Tibial artery (tissue), 4 donors: ENCODE data around the gene RNF217.

Source experiments
- DNase-seq, 2 donors: peaks; one replicate each; pipeline ENCODE4 v3.0.0-alpha.2; 2019
- H3K27ac ChIP-seq, 2 donors: fragments of 200-600 bp; sonication (generic) in 1 of 2; 1 replicate in 1 of 2; 2 replicates in 1 of 2; pipeline ENCODE4 v1.5.1; 2018 to 2019; ENCODE audit warnings: mild to moderate bottlenecking in 1 of 2
- H3K27me3 ChIP-seq, 2 donors: fragments of 200-600 bp; sonication (generic) in 1 of 2; one replicate each; pipeline versions ENCODE4 v1.5.1 to v1.6.0; 2016 to 2019
- H3K36me3 ChIP-seq, 3 donors: fragments of 200-600 bp; sonication (generic) in 2 of 3; one replicate each; pipeline ENCODE4 v1.5.1; 2016 to 2019; ENCODE audit warnings: mild to moderate bottlenecking in 2 of 3
- H3K4me1 ChIP-seq, 4 donors: fragments of 200-600 bp; sonication (generic) in 2 of 4; 1 replicate in 3 of 4; 2 replicates in 1 of 4; pipeline ENCODE4 v1.5.1; 2016 to 2019
- H3K4me3 ChIP-seq, 2 donors: fragments of 200-600 bp; sonication (generic) in 1 of 2; 1 replicate in 1 of 2; 2 replicates in 1 of 2; pipeline ENCODE4 v1.5.1; 2018 to 2019; ENCODE audit warnings: mild to moderate bottlenecking in 2 of 2
- H3K9me3 ChIP-seq, 3 donors: fragments of 200-600 bp; sonication (generic) in 1 of 3; one replicate each; pipeline ENCODE4 v1.5.1; 2016 to 2019
- CTCF ChIP-seq, 2 experiments: fragments of 200-600 bp in 1 of 2; fragments of 450-650 bp in 1 of 2; IDR thresholded peaks; one replicate each; pipeline ENCODE4 v1.5.1; 2017 to 2019; ENCODE audit warnings: antibody characterized with exemption in 2 of 2, mild to moderate bottlenecking in 1 of 2, moderate library complexity in 1 of 2
- intact Hi-C: fragments of 100-400 bp; cut with DNase I; formaldehyde crosslinking; loops from one replicate; pipeline ENCODE4 v1.15.0; 2023; ENCODE audit warnings: low total_unique reads

Gene RNF217

GRCh38 chr6:124947971-124948451 lies 14.2 kb upstream of the RNF217 start:
- no peak for TF ChIP-seq CTCF (IDR thresholded peaks at IDR 0.05)
- intact Hi-C loops, result no loop called here

DNA sequence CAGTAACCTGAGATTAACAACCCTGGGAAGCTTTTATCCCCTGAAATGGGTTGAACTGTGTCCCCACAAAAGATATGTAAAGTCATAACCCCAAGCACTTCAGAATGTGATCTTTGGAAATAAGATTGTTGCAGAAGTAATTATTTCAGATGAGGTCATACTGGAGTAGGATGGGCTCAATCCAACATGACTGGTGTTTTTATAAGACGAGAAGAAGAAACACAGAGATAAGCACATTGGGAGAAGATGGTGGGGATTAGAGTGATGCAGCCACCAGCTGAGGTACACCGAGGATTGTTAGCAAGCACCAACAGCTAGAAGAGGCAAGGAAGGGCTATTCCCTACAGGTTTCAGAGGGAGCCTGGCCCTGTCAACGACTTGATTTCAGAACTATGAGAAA lies 12.5 kb upstream of the RNF217 start:
- H3K27ac ChIP-seq, result no peak overlapping the region
- H3K4me3 ChIP-seq, result no peak overlapping the region
- H3K4me1 ChIP-seq, result peaks cover 0 to 4% (median 0%) of the 10 kb centered on the region in 4 donors
- no peaks in the 10 kb centered on the region for H3K27me3 ChIP-seq
- intact Hi-C loops, result no loop called here
- H3K36me3 ChIP-seq, result no peaks in the 10 kb centered on the region
- H3K9me3 ChIP-seq, result no peaks in the 10 kb centered on the region
- no peak for TF ChIP-seq CTCF (IDR thresholded peaks at IDR 0.05)
- no peak for DNase-seq

More at GRCh38 chr6:124947971-124948451, 14.2 kb upstream of the RNF217 start:
- Histone ChIP-seq H3K27me3 (no peaks in the 10 kb centered on the region), H3K36me3 (no peaks in the 10 kb centered on the region), H3K4me1 (peaks cover 0 to 4% (median 0%) of the 10 kb centered on the region in 4 donors), H3K9me3 (no peaks in the 10 kb centered on the region), H3K27ac (no peak overlapping the region), H3K4me3 (no peak overlapping the region)
- no peak for DNase-seq

DNA sequence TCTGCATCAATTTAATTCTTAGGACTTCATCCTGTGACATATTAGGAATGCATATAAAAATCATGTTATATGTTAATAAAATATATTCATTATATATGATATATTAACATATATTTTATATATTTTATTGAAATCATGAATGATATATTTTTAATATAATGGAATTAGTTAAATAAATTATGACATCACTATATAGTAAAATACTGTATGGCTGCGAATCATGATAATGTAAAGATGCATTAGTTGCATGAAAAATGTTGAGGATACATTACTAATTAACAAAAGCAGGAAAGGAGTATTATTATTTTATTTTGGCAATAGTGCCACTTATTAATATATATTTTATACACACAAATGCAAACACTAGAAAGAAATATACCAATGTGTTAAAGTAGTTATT lies 8.4 kb upstream of the RNF217 start:
- Histone ChIP-seq H3K9me3 (no peaks in the 10 kb centered on the region), H3K27ac (no peak overlapping the region), H3K36me3 (no peaks in the 10 kb centered on the region), H3K4me3 (no peak overlapping the region), H3K4me1 (peaks cover 0 to 19% (median 0%) of the 10 kb centered on the region in 4 donors), H3K27me3 (no peaks in the 10 kb centered on the region)
- intact Hi-C loops, result no loop called here
- no peak for DNase-seq
- TF ChIP-seq CTCF (IDR thresholded peaks at IDR 0.05), result no peak

GRCh38 chr6:124955108-124955856 lies 7.0 kb upstream of the RNF217 start:
- no peak overlapping the region for H3K4me3 ChIP-seq
- intact Hi-C loops, result no loop called here
- no peaks in the 10 kb centered on the region for H3K9me3 ChIP-seq
- peaks cover 0 to 22% (median 0%) of the 10 kb centered on the region in 4 donors for H3K4me1 ChIP-seq
- no peaks in the 10 kb centered on the region for H3K27me3 ChIP-seq
- no peak for TF ChIP-seq CTCF (IDR thresholded peaks at IDR 0.05)
- H3K27ac ChIP-seq, result no peak overlapping the region
- no peaks in the 10 kb centered on the region for H3K36me3 ChIP-seq
- DNase-seq, result no peak

GRCh38 chr6:124956018-124956417 lies 6.2 kb upstream of the RNF217 start:
- Histone ChIP-seq H3K27me3 (no peaks in the 10 kb centered on the region), H3K36me3 (no peaks in the 10 kb centered on the region), H3K4me1 (peaks cover 0 to 29% (median 0%) of the 10 kb centered on the region in 4 donors), H3K27ac (no peak overlapping the region), H3K4me3 (no peak overlapping the region), H3K9me3 (no peaks in the 10 kb centered on the region)
- intact Hi-C loops, result no loop called here
- DNase-seq, result no peak
- no peak for TF ChIP-seq CTCF (IDR thresholded peaks at IDR 0.05)
